ENCODE results near the gene AUNIP.

GRCh38 chr1:25898223-25899015 lies 39.2 kb upstream of the AUNIP start:
- no peak for TF ChIP-seq GATA2 (IDR thresholded peaks at IDR 0.05; ENCODE audit: low read depth, low read length)
- no peak for TF ChIP-seq GATA3 (IDR thresholded peaks at IDR 0.05; ENCODE audit: low read depth, low read length)
